Testis (tissue), 3 donors: ENCODE measurements around the gene ZNRF2. TPM values are rescaled to one million over a fixed set of nuclear protein-coding genes. Genes with fewer than 3 reads are reported as not detected.

Source experiments
- DNase-seq: peaks from one replicate; pipeline ENCODE4 v3.0.0-alpha.2; 2019
- H3K27ac ChIP-seq, 2 donors: fragments of 200-600 bp; sonication (generic); one replicate each; pipeline ENCODE4 v1.5.1; 2019
- H3K27me3 ChIP-seq: fragments of 200-600 bp; sonication (generic); one replicate; pipeline ENCODE4 v1.5.1; 2019
- H3K36me3 ChIP-seq: fragments of 200-600 bp; sonication (generic); one replicate; pipeline ENCODE4 v1.5.1; 2017; ENCODE audit warnings: low read depth; ENCODE audit errors: missing control alignments
- H3K4me1 ChIP-seq: fragments of 200-600 bp; sonication (generic); one replicate; pipeline ENCODE4 v1.5.1; 2019
- H3K4me3 ChIP-seq, 2 donors: fragments of 200-600 bp; sonication (generic); one replicate each; pipeline ENCODE4 v1.5.1; 2017 to 2019
- H3K9me3 ChIP-seq: fragments of 200-600 bp; sonication (generic); one replicate; pipeline ENCODE4 v1.5.1; 2017
- POLR2A ChIP-seq: fragments of 450-650 bp; IDR thresholded peaks from one replicate; pipeline ENCODE4 v1.6.1; 2017; ENCODE audit warnings: antibody characterized with exemption, mild to moderate bottlenecking, moderate library complexity
- WGBS, 2 donors: methylation state at CpG; one replicate each; pipeline ENCODE4 v1.1.5; 2018; 5-methylcytosine and 5-hydroxymethylcytosine counted together
- intact Hi-C: fragments of 100-400 bp; cut with DNase I; formaldehyde crosslinking; loops from one replicate; pipeline ENCODE4 v1.15.1; 2023; ENCODE audit warnings: low total_unique reads
- microRNA counts, 2 donors: library from miRNA; unstranded; fragments of <30 nt; microRNA quantifications; one replicate each; lab custom pipeline; 2016
- microRNA-seq, 2 donors: library from miRNA; unstranded; fragments of <30 nt; microRNA quantifications; one replicate each; pipeline ENCODE4, GENCODE V29; 2016; ENCODE audit warnings: borderline number of aligned reads in 2 of 2, borderline replicate concordance in 1 of 2
- polyA plus RNA-seq: library from polyadenylated mRNA; stranded (reverse); fragments of 350-450 nt; fragmentation: Illumina TruSeq; extraction: RNeasy Lipid Tissue Mini Kit (QIAGEN cat#74804); gene quantifications from one replicate; pipeline ENCODE4 v1.2.3, GENCODE V29; 2014; ENCODE audit warnings: low read depth, low replicate concordance; ENCODE audit not compliant: insufficient read depth
- small RNA-seq, 2 donors: library from RNA; depleted of rRNA; stranded (forward); fragments of <200 nt; gene quantifications; one replicate each; pipeline ENCODE3, GENCODE V24; 2016
- total RNA-seq, 2 donors: library from RNA; depleted of rRNA; stranded (reverse); fragments of >200 nt; gene quantifications; one replicate each; pipeline ENCODE4 v1.2.3, GENCODE V29; 2016
- TF ChIP-seq, protein P1 (sequence below), 3 experiments: fragments of 450-650 bp in 2 of 3; fragments of 200-600 bp in 1 of 3; sonication (generic) in 1 of 3; IDR thresholded peaks; one replicate each; pipeline ENCODE4 v1.5.1; 2016 to 2019; ENCODE audit warnings: antibody characterized with exemption in 3 of 3, mild to moderate bottlenecking in 2 of 3, moderate library complexity in 1 of 3

ZNRF2 gene
- total and polyA plus RNA-seq, 3 donors from 2014 or later, result 38.4 to 65.0 (median 53.0) TPM

- Histone ChIP-seq H3K27ac (no peak overlapping the region), H3K27me3 (no peaks in the 10 kb centered on the region), H3K9me3 (no peaks in the 10 kb centered on the region), H3K36me3 (no peaks in the 10 kb centered on the region), H3K4me1 (no peaks in the 10 kb centered on the region), H3K4me3 (no peak overlapping the region)
- intact Hi-C loops, result loop anchor here (5.0 kb wide), 1 partner anchor 137 kb away; no protein-coding TSS in a partner anchor
- 94 to 98% methylated on average over 7 of the region's 7 CpGs for WGBS, 2 donors
- no peak for DNase-seq
- no peak for TF ChIP-seq POLR2A
- TF ChIP-seq, protein P1, sequence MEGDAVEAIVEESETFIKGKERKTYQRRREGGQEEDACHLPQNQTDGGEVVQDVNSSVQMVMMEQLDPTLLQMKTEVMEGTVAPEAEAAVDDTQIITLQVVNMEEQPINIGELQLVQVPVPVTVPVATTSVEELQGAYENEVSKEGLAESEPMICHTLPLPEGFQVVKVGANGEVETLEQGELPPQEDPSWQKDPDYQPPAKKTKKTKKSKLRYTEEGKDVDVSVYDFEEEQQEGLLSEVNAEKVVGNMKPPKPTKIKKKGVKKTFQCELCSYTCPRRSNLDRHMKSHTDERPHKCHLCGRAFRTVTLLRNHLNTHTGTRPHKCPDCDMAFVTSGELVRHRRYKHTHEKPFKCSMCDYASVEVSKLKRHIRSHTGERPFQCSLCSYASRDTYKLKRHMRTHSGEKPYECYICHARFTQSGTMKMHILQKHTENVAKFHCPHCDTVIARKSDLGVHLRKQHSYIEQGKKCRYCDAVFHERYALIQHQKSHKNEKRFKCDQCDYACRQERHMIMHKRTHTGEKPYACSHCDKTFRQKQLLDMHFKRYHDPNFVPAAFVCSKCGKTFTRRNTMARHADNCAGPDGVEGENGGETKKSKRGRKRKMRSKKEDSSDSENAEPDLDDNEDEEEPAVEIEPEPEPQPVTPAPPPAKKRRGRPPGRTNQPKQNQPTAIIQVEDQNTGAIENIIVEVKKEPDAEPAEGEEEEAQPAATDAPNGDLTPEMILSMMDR (IDR thresholded peaks at IDR 0.05), result no peak
Observed at GRCh38 chr7:30413864-30414263, 129.5 kb downstream of the ZNRF2 start.

MicroRNAs within 50 kb of the gene (microRNA counts, 767-probe panel; counts per million panel counts)
- 0 to 152 counts per million in 2 donors for microRNA hsa-miR-550a-5p (lab: Ali Mortazavi, UCI)
- 0 to 152 counts per million in 2 donors for microRNA hsa-miR-550b-3p (lab: Ali Mortazavi, UCI)

Small RNA genes lying within 50 kb of the gene (microRNA-seq; reads per million reads assigned to microRNA genes)
- gene MIR550A1 (0 reads per million in 2 donors), gene MIR550B1 (0 reads per million in 2 donors)

Small RNA genes lying within 50 kb of the gene (small RNA-seq; reads per million reads assigned to genes)
- gene MIR550A1, result 0 reads per million in 2 donors

Other genes starting within 250 kb of the ZNRF2 start
- 10 to 100 TPM; 17.3 to 25.6 TPM for gene MTURN, start 149.6 kb upstream of the ZNRF2 start, total RNA-seq
- gene MTURN, start 149.6 kb upstream of the ZNRF2 start, polyA plus RNA-seq, result 19.3 TPM
- 10 to 100 TPM; 11.9 to 12.9 TPM for gene NOD1, start 194.2 kb downstream of the ZNRF2 start, total RNA-seq
- gene NOD1, start 194.2 kb downstream of the ZNRF2 start, polyA plus RNA-seq, result 4.6 TPM
- gene GGCT, start 220.2 kb downstream of the ZNRF2 start, total RNA-seq, result 10 to 100 TPM; 14.7 to 17.8 TPM
- 21.8 TPM for gene GGCT, start 220.2 kb downstream of the ZNRF2 start, polyA plus RNA-seq